GM19351 (cell line): ENCODE data around the gene CEP350.
"Not testable (repeated sequence)": the region's sequence is repeated elsewhere in the genome, so short reads cannot be mapped to it uniquely, and the experiment has no call there.

Source experiments
- ATAC-seq: cut with Tn5 transposase; IDR thresholded peaks from one replicate; pipeline ENCODE4 v1.9.1; 2021; ENCODE audit warnings: mild to moderate bottlenecking, moderate library complexity; ENCODE audit not compliant: unreplicated experiment

CEP350 gene

GRCh38 chr1:180112984-180113647 lies 158.5 kb downstream of the CEP350 start:
- no peak for ATAC-seq

GRCh38 chr1:180114396-180114945 lies 159.9 kb downstream of the CEP350 start:
- no peak for ATAC-seq

GRCh38 chr1:180116964-180117763 lies 162.6 kb downstream of the CEP350 start:
- ATAC-seq, result no peak

- ATAC-seq, result no peak
Measured at GRCh38 chr1:180117764-180118116, 163.1 kb downstream of the CEP350 start.

GRCh38 chr1:180119837-180120236 lies 165.2 kb downstream of the CEP350 start:
- ATAC-seq, result no peak

GRCh38 chr1:180123463-180123936 lies 168.9 kb downstream of the CEP350 start:
- no peak for ATAC-seq

GRCh38 chr1:180130651-180131050 lies 176.0 kb downstream of the CEP350 start:
- ATAC-seq, result no peak

- no peak for ATAC-seq
Measured at GRCh38 chr1:180131510-180131909, 176.9 kb downstream of the CEP350 start.

GRCh38 chr1:180133193-180133592 lies 178.6 kb downstream of the CEP350 start:
- ATAC-seq, result no peak

GRCh38 chr1:180133688-180134087 lies 179.1 kb downstream of the CEP350 start:
- not testable (repeated sequence) for ATAC-seq

- ATAC-seq, result no peak
Measured at GRCh38 chr1:180135535-180135934, 180.9 kb downstream of the CEP350 start.

- no peak for ATAC-seq
Measured at GRCh38 chr1:180136331-180136967, 181.8 kb downstream of the CEP350 start.

- no peak for ATAC-seq
Measured at GRCh38 chr1:180136968-180137356, 182.4 kb downstream of the CEP350 start.

- no peak for ATAC-seq
Measured at GRCh38 chr1:180137776-180138175, 183.2 kb downstream of the CEP350 start.

GRCh38 chr1:180141381-180141934 lies 186.8 kb downstream of the CEP350 start:
- no peak for ATAC-seq

- no peak for ATAC-seq
Measured at GRCh38 chr1:180143359-180143758, 188.7 kb downstream of the CEP350 start.

GRCh38 chr1:180144659-180145357 lies 190.2 kb downstream of the CEP350 start:
- no peak for ATAC-seq

GRCh38 chr1:180145446-180145845 lies 190.8 kb downstream of the CEP350 start:
- ATAC-seq, result no peak

GRCh38 chr1:180150982-180151381 lies 196.4 kb downstream of the CEP350 start:
- no peak for ATAC-seq

GRCh38 chr1:180151508-180151907 lies 196.9 kb downstream of the CEP350 start:
- ATAC-seq, result no peak

- ATAC-seq, result no peak
Measured at GRCh38 chr1:180152588-180152987, 198.0 kb downstream of the CEP350 start.
